ENCODE results near the gene MMRN2.

MMRN2 gene

GRCh38 chr10:86962136-86962980 lies 4.9 kb upstream of the MMRN2 start:
- H3K4me3 ChIP-seq (ENCODE audit: low read length): no peak overlapping the region
- TF ChIP-seq, protein P1, sequence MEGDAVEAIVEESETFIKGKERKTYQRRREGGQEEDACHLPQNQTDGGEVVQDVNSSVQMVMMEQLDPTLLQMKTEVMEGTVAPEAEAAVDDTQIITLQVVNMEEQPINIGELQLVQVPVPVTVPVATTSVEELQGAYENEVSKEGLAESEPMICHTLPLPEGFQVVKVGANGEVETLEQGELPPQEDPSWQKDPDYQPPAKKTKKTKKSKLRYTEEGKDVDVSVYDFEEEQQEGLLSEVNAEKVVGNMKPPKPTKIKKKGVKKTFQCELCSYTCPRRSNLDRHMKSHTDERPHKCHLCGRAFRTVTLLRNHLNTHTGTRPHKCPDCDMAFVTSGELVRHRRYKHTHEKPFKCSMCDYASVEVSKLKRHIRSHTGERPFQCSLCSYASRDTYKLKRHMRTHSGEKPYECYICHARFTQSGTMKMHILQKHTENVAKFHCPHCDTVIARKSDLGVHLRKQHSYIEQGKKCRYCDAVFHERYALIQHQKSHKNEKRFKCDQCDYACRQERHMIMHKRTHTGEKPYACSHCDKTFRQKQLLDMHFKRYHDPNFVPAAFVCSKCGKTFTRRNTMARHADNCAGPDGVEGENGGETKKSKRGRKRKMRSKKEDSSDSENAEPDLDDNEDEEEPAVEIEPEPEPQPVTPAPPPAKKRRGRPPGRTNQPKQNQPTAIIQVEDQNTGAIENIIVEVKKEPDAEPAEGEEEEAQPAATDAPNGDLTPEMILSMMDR (conservative IDR thresholded peaks at IDR 0.05; ENCODE audit: low read length): no peak
- DNase-seq (ENCODE audit: low read depth): no peak

GRCh38 chr10:86961481-86962091 lies 4.2 kb upstream of the MMRN2 start:
- DNase-seq (ENCODE audit: low read depth): no peak
- TF ChIP-seq, protein P1 (conservative IDR thresholded peaks at IDR 0.05; ENCODE audit: low read length): no peak
- H3K4me3 ChIP-seq (ENCODE audit: low read length): no peak overlapping the region

DNA sequence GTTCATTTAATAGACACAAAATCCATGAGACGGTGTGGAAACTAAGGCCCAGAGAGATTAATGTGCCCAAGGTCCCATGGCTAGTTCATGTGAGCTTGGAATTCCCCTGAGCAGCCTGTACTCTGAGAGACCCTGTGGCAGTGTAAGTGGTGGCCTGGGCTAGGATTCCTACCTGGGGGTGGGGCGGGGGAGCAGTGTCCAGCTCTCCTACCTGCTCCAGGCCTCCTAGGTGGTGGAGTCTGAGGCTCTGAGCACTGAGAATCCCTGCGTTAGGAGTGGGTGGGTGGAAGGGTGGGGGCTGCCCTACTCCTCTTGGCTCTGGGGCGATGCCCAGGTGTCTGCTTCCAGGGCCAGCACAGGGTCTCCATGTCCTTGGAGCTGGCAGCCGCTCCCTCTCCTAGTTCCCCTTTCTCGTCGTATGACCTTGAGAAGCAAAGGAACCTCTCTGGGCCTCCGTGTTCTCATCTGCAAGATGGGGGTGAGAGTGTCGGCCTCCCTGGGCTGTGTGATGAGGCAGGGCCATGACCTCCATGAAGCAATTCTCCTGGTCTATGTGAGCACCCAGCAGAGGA lies 3.5 kb upstream of the MMRN2 start:
- no peak for DNase-seq (ENCODE audit: low read depth)
- no peak overlapping the region for H3K4me3 ChIP-seq (ENCODE audit: low read length)
- TF ChIP-seq, protein P1 (conservative IDR thresholded peaks at IDR 0.05; ENCODE audit: low read length): no peak

GRCh38 chr10:86960003-86960862 lies 2.8 kb upstream of the MMRN2 start:
- H3K4me3 ChIP-seq (ENCODE audit: low read length): no peak overlapping the region
- TF ChIP-seq, protein P1 (conservative IDR thresholded peaks at IDR 0.05; ENCODE audit: low read length): peak; percentile 81
- peak; percentile 59 for DNase-seq (ENCODE audit: low read depth)

DNA sequence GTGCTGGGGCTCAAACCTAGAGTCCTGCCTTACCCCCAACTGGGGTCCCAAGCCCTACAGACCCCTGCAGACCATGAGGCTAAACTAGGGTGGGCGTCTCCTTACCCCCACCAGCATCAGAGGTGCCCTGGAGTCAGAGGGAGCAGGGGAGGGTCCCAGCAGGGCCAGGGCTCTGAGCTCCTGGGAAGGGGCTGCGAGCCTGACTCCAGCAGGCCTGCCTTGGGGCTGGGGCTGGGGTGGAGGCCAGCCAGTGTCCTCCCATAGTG lies 2.3 kb upstream of the MMRN2 start:
- DNase-seq (ENCODE audit: low read depth): no peak
- H3K4me3 ChIP-seq (ENCODE audit: low read length): no peak overlapping the region
- TF ChIP-seq, protein P1 (conservative IDR thresholded peaks at IDR 0.05; ENCODE audit: low read length): no peak

DNA sequence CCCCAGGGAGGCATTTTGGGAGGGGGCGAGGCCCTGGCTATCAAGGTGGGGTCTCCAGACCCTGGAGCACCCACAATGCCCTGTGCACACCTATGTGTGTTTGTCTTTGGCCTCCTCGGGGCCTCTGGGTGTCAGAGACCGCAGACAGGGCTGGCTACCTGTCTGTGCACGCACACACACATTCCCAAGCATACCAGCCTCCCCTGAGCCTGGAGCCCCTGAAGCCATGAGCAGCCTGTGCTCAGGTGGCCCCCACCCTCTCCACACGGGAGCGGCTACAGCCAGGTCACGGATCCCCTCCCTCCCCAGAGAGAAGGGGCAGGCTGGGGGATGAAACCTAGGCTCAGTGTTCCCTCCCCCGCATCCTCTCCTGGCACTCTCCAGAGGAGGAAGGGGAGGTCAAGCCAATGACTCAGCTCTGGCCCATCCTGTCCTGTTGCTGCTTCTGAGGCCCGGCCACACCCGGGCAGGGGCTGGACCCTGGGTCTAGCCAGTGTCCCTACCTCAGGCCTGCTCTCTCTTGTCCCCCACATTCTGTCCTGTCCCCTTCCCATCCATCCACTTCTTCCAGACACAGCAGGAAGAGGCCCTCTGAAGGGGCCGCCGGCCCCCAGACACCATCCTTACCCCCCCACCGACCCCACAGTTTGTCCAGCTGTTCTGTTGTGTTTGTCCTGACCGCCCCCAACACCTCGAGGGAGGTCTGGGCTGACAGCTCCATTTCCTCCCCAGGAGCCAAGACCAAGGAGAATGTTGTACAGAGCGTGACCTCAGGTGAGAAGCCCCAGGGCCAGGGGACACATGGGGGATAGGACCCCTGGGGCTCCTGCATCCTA lies 1.7 kb upstream of the MMRN2 start:
- TF ChIP-seq, protein P1 (conservative IDR thresholded peaks at IDR 0.05; ENCODE audit: low read length): no peak
- H3K4me3 ChIP-seq (ENCODE audit: low read length): no peak overlapping the region
- DNase-seq (ENCODE audit: low read depth): peak; percentile 32
